Epithelial cell of esophagus (primary cell): ENCODE measurements around the gene BTN1A1.
"Not testable (repeated sequence)": the region's sequence is repeated elsewhere in the genome, so short reads cannot be mapped to it uniquely, and the experiment has no call there.

Experiments used
- DNase-seq: peaks from one replicate; pipeline ENCODE4 v3.0.0; 2010; ENCODE audit warnings: low read depth
- H3K4me3 ChIP-seq: 2 replicates; pipeline ENCODE4 v1.5.1; 2011; ENCODE audit warnings: mild to moderate bottlenecking, low read length, control low read depth
- CTCF ChIP-seq: IDR thresholded peaks from 2 replicates; pipeline ENCODE4 v1.5.1; 2011; ENCODE audit warnings: low read depth, mild to moderate bottlenecking, low read length, control low read depth, inconsistent platforms; ENCODE audit not compliant: insufficient read depth; ENCODE audit errors: missing control alignments

Gene BTN1A1

DNA sequence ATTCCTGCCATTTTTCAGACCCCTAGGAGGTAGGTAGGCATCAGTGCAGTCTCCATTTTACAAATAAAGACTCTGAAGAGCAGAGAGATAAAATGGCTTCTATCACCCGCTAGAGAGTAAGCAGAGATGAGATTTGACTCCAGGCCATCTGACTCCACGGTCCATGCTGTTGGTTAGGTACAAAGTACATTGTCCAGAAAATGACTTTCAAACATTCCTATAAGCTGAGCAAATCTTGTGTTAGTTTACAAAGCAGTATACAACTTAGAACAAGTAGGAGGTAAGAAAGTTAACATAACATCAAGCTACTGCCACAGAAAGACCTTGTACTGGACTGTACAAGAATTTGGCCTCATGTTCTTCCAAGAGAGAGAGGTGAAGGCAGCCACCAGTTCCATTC lies 14.9 kb downstream of the BTN1A1 start:
- DNase-seq: no peak
- no peak for TF ChIP-seq CTCF
- no peak overlapping the region for H3K4me3 ChIP-seq

- H3K4me3 ChIP-seq: no peak overlapping the region
- DNase-seq: no peak
- no peak for TF ChIP-seq CTCF
Measured at GRCh38 chr6:26516481-26517427, 16.7 kb downstream of the BTN1A1 start.

DNA sequence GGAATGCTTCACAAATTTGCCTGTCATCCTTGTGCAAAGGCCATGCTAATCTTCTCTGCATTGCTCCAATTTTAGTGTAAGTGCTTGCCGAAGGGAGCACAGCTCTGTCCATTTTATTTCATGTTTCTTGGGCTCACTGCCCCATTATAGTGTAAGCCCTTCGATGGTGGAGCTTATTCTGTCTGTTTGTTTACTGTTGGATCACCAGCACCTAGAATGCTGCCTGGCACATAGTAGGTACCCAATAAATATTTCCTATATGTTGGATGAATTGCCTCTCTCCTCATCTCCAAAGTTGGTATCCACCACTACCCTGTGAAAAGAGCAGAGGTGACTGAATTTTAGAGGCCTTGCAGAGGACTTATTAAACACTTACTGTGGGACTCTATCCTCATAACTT lies 19.3 kb downstream of the BTN1A1 start:
- no peak for DNase-seq

DNA sequence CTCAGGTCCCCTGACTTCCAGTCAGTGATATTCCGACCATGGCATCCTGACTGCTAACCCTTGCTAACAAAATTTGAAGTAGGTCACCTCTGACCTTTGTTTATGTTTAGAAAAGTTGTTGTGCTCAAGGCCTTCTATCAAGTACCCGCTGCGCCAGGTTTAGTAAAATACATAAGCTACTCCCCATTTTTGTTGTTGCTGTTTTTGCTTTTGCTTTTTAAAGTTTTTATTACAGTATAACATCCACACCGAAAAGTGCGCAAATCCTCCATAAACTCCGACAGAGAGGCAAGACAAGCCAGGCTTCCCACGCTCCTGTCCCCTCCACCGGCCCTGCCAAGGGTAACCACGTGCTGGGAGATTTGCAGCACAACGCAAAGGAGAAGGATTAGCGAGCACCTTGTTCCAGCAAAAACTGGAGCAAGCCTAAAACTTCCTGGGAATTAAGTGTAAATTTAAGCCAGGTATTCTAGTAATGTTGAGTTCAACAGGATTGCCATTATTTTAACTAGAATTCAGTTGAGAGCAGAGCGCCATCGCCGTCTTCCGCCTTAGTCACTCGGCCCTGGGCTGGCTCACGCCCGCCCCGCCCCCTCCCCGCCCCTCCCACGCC lies 20.2 kb downstream of the BTN1A1 start:
- H3K4me3 ChIP-seq: peak overlapping the region; percentile 33
- DNase-seq: no peak
- no peak for TF ChIP-seq CTCF

More for the DNA sequence above, 19.3 kb downstream of the BTN1A1 start:
- TF ChIP-seq CTCF: no peak
- H3K4me3 ChIP-seq: no peak overlapping the region

- TF ChIP-seq CTCF: no peak
- DNase-seq: peak; percentile 86
Measured at GRCh38 chr6:26520850-26521599, 20.9 kb downstream of the BTN1A1 start.

DNA sequence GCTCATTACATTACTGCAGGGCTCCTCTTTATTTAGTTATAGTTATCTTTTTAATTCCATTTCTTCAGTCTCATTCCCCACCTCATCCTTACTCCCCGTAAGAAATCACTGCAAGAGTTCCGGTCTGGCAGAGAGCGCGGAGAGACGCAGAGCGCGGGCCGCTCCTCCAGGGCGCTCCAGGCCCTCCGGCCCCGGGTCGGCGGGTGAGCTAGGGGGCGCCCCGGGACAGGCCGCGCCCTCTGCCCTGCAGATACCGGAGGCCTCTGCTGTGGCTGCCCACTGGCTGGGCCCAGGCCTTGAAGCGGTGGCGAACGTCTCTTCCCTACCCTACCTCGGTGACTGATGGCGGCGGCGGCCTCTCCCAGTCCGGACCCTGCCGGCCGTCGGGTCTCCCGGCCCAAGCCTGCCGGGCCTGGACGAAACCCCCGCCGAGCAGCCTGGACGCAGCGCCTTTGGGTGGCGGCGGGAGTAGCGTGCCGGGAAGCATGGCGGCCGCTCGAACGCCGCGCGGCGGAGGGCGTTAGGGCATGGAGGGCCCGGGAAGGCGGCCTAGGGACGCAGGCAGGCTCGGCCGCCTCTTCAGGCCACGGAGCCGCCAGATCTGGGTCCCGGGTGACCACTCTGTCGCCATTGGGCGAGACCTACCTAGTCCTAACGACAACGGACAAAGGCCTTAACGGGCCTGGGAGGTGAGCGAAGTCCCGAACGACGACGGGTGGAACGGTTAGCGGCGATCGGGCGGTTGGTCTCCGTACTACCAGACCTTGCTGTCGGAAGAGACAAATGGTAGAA lies 21.7 kb downstream of the BTN1A1 start:
- peak; percentile 55 for DNase-seq
- TF ChIP-seq CTCF: no peak
- peak overlapping the region; percentile 52 for H3K4me3 ChIP-seq

More at GRCh38 chr6:26520850-26521599, 20.9 kb downstream of the BTN1A1 start:
- H3K4me3 ChIP-seq: peak overlapping the region; percentile 52

GRCh38 chr6:26522486-26523228 lies 22.6 kb downstream of the BTN1A1 start:
- peak overlapping the region; percentile 52 for H3K4me3 ChIP-seq
- DNase-seq: peak; percentile 62

DNA sequence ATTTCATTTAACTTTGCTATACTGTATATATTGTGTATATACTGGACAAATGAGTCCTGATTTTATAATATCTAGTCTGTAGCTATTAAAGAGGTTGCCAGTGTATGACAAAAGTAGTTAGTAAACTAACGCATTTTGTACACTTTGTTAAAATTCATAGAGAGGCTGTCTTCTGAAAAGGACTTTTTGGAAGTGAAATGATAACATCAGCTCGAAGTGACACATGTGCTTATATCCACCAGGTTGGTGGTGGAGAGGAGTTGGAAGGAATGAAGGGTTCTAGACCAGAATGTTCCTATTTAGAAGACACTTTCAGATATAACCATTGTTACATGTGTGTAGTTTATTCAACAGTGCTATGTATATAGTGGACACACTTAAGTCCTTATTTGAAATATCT lies 24.2 kb downstream of the BTN1A1 start:
- H3K4me3 ChIP-seq, DNase-seq: not testable (repeated sequence)
